Uterus (tissue), 4 donors: ENCODE results near the gene SKP1. TPM values are rescaled to one million over a fixed set of nuclear protein-coding genes. Genes with fewer than 3 reads are reported as not detected.
"Not testable (repeated sequence)": the region's sequence is repeated elsewhere in the genome, so short reads cannot be mapped to it uniquely, and the experiment has no call there.

Experiments
- DNase-seq, 2 donors: peaks; one replicate each; pipeline ENCODE4 v3.0.0-alpha.2; 2019 to 2020
- H3K27ac ChIP-seq, 2 donors: fragments of 200-600 bp; sonication (generic); 1 replicate in 1 of 2; 2 replicates in 1 of 2; pipeline ENCODE4 v1.5.1; 2016 to 2018
- H3K27me3 ChIP-seq, 2 donors: fragments of 200-600 bp; sonication (generic); one replicate each; pipeline ENCODE4 v1.5.1; 2018 to 2019; ENCODE audit warnings: control low read depth in 1 of 2
- H3K36me3 ChIP-seq, 2 donors: fragments of 200-600 bp; sonication (generic); one replicate each; pipeline ENCODE4 v1.5.1; 2019; ENCODE audit warnings: control low read depth in 1 of 2
- H3K4me1 ChIP-seq, 2 donors: fragments of 200-600 bp; sonication (generic); one replicate each; pipeline ENCODE4 v1.5.1; 2018 to 2019; ENCODE audit warnings: control low read depth in 1 of 2
- H3K4me3 ChIP-seq, 2 donors: fragments of 200-600 bp; sonication (generic); 1 replicate in 1 of 2; 2 replicates in 1 of 2; pipeline ENCODE4 v1.5.1; 2018 to 2019; ENCODE audit warnings: mild to moderate bottlenecking in 1 of 2
- H3K9me3 ChIP-seq, 2 donors: fragments of 200-600 bp; sonication (generic); one replicate each; pipeline ENCODE4 v1.5.1; 2019; ENCODE audit warnings: control low read depth in 1 of 2
- CTCF ChIP-seq, 4 experiments: fragments of 200-600 bp in 2 of 4; fragments of 450-650 bp in 2 of 4; sonication (generic) in 2 of 4; IDR thresholded peaks; one replicate each; pipeline ENCODE4 v1.5.1; 2016 to 2019; ENCODE audit warnings: antibody characterized with exemption in 4 of 4, mild to moderate bottlenecking in 2 of 4, moderate library complexity in 1 of 4
- POLR2A ChIP-seq, 2 donors: fragments of 450-650 bp; IDR thresholded peaks; one replicate each; pipeline ENCODE4 v1.6.1; 2016; ENCODE audit warnings: antibody characterized with exemption in 2 of 2, mild to moderate bottlenecking in 1 of 2, moderate library complexity in 1 of 2
- intact Hi-C: fragments of 100-400 bp; cut with DNase I; formaldehyde crosslinking; loops from one replicate; pipeline ENCODE4 v1.15.1; 2023; ENCODE audit warnings: low total_unique reads
- total RNA-seq, 4 donors: library from RNA; depleted of rRNA in 3 of 4; stranded (reverse); fragments of >200 nt in 3 of 4; gene quantifications; one replicate each; pipeline versions ENCODE4 v1.1.0 to v1.2.4, GENCODE V29; 2014 to 2023
- donor health status: DM: yes; HTN: yes; CAD: no.

The SKP1 gene
- total RNA-seq, 4 donors from 2014 or later = 198 to 343 (median 235) TPM

GRCh38 chr5:134215757-134216156, 39.0 kb upstream of the SKP1 start:
- intact Hi-C loops = no loop called here
- no peak for DNase-seq
- TF ChIP-seq CTCF (IDR thresholded peaks at IDR 0.05) = no peak
- no peak for TF ChIP-seq POLR2A (IDR thresholded peaks at IDR 0.05)
- H3K4me3 ChIP-seq = no peak overlapping the region
- H3K36me3 ChIP-seq = no peaks in the 10 kb centered on the region
- peaks cover 0 to 4% of the 10 kb centered on the region in 2 donors for H3K4me1 ChIP-seq
- H3K27ac ChIP-seq = no peak overlapping the region
- no peaks in the 10 kb centered on the region for H3K9me3 ChIP-seq
- H3K27me3 ChIP-seq = no peaks in the 10 kb centered on the region

GRCh38 chr5:134211263-134212031, 34.7 kb upstream of the SKP1 start:
- H3K36me3 ChIP-seq, intact Hi-C loops, H3K27me3 ChIP-seq, DNase-seq, H3K4me1 ChIP-seq, H3K4me3 ChIP-seq, H3K27ac ChIP-seq, H3K9me3 ChIP-seq: not testable (repeated sequence)

GRCh38 chr5:134209477-134210245, 32.9 kb upstream of the SKP1 start:
- Histone ChIP-seq H3K9me3 (no peaks in the 10 kb centered on the region), H3K4me3 (no peak overlapping the region), H3K27ac (no peak overlapping the region), H3K27me3 (no peaks in the 10 kb centered on the region), H3K4me1 (no peaks in the 10 kb centered on the region), H3K36me3 (no peaks in the 10 kb centered on the region)
- intact Hi-C loops = no loop called here
- DNase-seq = no peak
- TF ChIP-seq POLR2A (IDR thresholded peaks at IDR 0.05) (no peak), CTCF (IDR thresholded peaks at IDR 0.05) (no peak)

- H3K36me3 ChIP-seq = no peaks in the 10 kb centered on the region
- no peaks in the 10 kb centered on the region for H3K4me1 ChIP-seq
- TF ChIP-seq POLR2A (IDR thresholded peaks at IDR 0.05) = no peak
- no peak for TF ChIP-seq CTCF (IDR thresholded peaks at IDR 0.05)
- H3K9me3 ChIP-seq = no peaks in the 10 kb centered on the region
- H3K27ac ChIP-seq = no peak overlapping the region
- H3K4me3 ChIP-seq = no peak overlapping the region
- H3K27me3 ChIP-seq = no peaks in the 10 kb centered on the region
- DNase-seq = no peak
- intact Hi-C loops = no loop called here
Observed at GRCh38 chr5:134207696-134208095, 30.9 kb upstream of the SKP1 start.

- intact Hi-C loops = no loop called here
- no peak for TF ChIP-seq POLR2A (IDR thresholded peaks at IDR 0.05)
- TF ChIP-seq CTCF (IDR thresholded peaks at IDR 0.05) = no peak
Observed at GRCh38 chr5:134206627-134207160, 29.9 kb upstream of the SKP1 start.

More at GRCh38 chr5:134206627-134207160, 29.9 kb upstream of the SKP1 start:
- DNase-seq = no peak
- no peaks in the 10 kb centered on the region for H3K27me3 ChIP-seq
- H3K4me1 ChIP-seq = no peaks in the 10 kb centered on the region
- H3K4me3 ChIP-seq = no peak overlapping the region
- H3K9me3 ChIP-seq = no peaks in the 10 kb centered on the region
- H3K27ac ChIP-seq = no peak overlapping the region
- no peaks in the 10 kb centered on the region for H3K36me3 ChIP-seq
